NCI-H146 treated with DMSO at 0.1 percent for 48 hours (cell line): ENCODE measurements around the gene PDZRN4.

Source experiments
- DNase-seq: peaks from one replicate; lab custom pipeline; 2025; ENCODE audit not compliant: unreplicated experiment; lab: John Stamatoyannopoulos, UW

Gene PDZRN4

GRCh38 chr12:41621291-41621690 is 433.2 kb downstream of the PDZRN4 start:
- DNase-seq = peak; percentile 24
